GM10266 (cell line): ENCODE measurements around the gene SLC5A10.

Source experiments
- DNase-seq: peaks from one replicate; pipeline ENCODE4 v3.0.0; 2012; ENCODE audit errors: extremely low spot score
- TF ChIP-seq, protein P1 (sequence below): IDR thresholded peaks from 2 replicates; pipeline ENCODE4 v1.5.1; 2012; ENCODE audit warnings: mild to moderate bottlenecking, low read depth; ENCODE audit not compliant: control insufficient read depth, insufficient read depth; ENCODE audit errors: missing control alignments

The SLC5A10 gene

DNA sequence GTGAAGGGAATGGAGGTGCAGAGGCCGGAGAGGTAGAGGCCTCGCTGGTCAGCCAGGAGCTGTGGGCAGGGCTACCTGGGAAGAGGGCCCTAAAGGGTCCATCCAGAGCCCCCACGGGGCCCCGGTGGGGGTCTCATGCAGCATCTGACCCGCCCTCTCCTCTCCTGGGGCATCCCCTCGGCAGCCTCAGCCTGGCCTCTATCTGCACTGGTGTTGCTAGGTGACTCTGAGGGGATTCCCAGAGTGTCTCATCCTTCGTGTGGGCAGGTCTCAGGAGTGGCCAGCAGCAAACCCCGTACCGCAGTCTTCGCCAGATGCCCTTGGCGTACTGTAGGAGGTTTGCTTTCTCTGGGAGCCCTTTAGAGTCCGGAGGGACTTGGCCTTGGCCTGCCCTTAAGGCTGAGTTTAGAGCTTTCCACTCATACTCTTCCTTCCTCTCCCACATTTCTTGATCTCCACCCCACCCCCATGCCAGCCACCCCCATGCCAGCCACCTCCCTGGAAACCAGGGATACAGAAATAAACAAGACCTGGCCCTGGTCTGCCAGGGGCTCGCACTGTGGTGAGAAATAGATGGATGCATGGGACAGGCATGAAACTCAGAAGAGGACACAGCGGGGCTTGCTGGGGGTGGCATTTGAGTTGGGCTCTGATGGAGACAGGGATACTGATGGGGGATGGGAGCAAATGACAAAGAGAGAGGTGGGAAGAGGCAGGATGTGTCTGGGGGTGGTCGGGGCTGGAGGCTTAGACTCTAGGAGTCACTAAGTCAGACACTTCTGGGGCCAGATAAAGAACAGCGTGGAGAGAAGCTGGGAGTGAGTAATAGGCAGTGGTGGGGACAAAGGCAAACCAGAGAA lies 9.9 kb downstream of the SLC5A10 start:
- TF ChIP-seq, protein P1, sequence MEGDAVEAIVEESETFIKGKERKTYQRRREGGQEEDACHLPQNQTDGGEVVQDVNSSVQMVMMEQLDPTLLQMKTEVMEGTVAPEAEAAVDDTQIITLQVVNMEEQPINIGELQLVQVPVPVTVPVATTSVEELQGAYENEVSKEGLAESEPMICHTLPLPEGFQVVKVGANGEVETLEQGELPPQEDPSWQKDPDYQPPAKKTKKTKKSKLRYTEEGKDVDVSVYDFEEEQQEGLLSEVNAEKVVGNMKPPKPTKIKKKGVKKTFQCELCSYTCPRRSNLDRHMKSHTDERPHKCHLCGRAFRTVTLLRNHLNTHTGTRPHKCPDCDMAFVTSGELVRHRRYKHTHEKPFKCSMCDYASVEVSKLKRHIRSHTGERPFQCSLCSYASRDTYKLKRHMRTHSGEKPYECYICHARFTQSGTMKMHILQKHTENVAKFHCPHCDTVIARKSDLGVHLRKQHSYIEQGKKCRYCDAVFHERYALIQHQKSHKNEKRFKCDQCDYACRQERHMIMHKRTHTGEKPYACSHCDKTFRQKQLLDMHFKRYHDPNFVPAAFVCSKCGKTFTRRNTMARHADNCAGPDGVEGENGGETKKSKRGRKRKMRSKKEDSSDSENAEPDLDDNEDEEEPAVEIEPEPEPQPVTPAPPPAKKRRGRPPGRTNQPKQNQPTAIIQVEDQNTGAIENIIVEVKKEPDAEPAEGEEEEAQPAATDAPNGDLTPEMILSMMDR, result no peak
- peak; percentile 63 for DNase-seq

DNA sequence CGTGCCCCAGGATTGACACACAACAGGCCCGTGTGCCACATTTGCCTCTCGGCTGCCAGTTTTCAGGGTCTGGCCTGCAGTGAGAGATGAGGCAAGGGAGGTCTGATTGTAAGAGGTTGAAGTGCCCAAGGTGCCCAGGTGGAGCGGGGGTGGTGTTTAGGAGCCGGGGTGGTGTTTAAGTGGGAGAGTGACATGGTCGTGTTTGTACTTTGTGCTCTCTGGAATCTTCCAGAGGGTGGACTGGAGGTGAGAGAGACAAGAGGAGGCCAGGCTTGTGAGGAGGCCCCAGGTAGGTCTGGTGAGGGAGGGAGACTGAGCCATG lies 10.5 kb downstream of the SLC5A10 start:
- no peak for DNase-seq
- TF ChIP-seq, protein P1, result no peak

DNA sequence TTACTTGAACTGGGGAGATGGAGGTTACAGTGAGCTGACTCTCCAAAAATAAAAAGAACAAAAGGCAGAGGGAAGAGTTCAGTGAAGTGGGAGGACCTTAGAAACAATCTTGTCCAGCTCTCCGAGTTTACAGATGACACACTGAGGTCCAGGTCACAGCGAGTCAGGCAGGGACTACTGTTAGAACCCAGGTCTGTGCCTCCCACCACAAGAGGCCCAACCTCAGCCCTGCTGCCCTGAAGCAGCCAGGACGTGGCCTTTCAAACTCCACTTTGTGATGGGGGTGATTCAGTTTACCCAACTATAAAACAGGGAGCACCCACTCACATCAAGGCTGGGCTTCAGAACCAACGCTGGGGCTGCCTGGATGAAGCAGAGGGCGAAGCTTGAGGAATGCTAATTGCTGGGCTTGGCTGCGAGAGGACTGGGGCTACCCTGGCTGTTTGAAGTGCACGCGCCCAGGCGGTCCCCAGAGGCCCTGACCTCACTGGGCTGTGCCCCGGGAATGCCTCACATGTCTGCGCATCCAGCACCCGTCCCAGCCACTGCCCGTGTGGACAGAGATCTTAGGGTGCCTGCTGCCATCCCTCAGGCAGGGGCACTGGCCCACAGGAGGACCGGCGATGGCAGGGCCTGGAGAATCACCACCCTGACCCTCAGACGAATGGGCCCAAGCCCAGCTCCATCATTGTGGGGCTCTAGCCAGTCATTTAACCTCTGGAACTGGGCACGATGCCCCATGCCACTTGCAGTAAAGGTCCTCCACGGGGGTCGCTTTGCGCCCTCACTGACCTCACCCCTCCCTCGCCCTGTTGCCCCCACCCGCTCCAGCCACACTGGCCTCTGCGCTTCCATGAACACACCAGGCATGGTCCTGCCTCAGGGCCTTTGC lies 11.4 kb downstream of the SLC5A10 start:
- no peak for DNase-seq
- TF ChIP-seq, protein P1, result no peak

DNA sequence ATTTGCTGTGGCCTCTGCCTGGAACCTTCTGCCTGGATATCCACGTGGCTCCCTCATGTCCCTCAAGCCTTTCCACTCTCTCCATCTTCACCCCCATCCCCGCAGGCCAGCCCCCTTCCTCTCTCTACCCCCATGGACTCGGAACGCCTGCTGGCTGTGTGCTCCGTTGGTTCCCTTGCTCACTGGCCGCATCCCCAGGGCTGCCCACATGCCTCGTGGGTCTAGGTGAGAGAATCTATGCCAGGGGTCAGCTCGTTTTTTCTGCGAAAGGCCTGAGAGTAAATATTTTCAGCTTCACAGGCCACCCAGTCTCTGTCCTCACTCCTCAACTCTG lies 12.0 kb downstream of the SLC5A10 start:
- no peak for DNase-seq
- TF ChIP-seq, protein P1, result no peak

DNA sequence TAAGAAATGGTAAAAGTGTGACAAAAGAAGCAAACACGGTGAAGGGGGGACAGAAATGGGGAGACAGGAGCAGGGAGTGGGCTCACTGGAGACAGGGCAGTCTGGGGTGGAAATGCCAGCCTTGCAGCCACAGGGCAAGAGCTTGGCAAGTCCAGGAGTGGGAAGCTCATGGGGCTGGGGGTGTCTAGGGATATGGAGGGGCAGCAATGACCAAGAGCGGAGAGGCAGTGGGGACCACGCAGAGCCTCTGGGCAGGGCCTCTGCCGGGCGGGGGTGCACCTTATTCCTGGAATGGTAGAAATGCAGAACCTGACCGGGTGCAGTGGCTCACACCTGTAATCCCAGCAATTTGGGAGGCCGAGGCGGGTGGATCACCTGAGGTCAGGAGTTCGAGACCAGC lies 12.6 kb downstream of the SLC5A10 start:
- TF ChIP-seq, protein P1, result no peak
- DNase-seq, result no peak

DNA sequence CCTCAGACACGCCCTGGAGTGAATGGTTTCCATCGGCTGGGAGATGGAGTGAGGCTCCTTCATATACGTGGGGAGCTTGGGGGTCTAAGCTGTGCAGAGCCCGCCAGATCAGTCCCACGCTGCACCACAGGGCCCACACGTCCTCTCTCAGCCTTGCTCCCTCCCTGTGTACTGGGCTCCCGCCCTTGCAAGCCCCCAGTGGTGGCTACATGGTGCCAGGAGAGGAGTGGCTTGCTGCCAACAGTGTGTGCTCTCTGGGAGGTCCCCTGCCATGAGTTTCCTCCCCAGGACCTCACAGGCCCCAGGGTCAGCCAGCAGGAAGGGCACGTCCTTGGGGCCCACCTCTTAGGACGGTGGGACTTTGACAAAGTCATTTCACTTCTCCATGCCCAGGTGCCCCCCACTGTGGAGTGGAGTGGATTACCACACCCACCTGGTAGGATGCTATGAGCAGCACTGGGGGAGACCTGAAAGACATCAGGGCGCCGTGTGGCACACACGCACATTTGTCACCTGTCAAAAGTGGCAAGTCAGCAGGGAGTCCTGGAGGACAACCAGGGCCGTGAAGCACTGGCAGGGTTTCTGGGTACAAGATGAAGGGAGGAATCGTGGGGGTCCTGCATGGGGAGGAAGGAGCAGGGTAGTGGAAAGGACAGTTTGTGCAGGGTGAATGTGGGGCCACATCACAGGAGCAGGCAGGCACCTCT lies 13.7 kb downstream of the SLC5A10 start:
- TF ChIP-seq, protein P1, result no peak
- DNase-seq, result no peak
